COLO668 (cell line): Measurements from ENCODE around the gene GALNT17.

Experiments used
- DNase-seq: peaks from one replicate; lab custom pipeline; 2025; ENCODE audit not compliant: unreplicated experiment; lab: John Stamatoyannopoulos, UW

Gene GALNT17

GRCh38 chr7:71278257-71278656 is 146.3 kb downstream of the GALNT17 start:
- no peak for DNase-seq

DNA sequence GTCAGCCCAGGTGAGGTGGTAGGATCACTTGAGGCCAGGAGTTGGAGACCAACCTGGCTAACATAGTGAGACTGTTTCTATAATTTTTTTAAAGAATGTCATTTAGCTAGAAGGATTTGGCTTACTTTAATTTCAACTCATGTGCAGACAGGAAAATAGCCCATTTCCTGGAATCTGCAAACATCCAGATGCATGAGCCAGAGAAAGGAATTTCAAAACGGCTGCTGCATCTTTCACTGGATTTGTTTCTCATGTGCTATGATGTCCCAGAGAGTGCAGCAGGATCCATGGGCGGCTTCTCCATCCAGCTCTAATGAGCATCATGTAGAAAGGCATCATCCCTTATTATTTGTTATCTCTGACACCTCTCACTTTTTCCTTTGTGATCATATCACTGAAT is 149.3 kb downstream of the GALNT17 start:
- no peak for DNase-seq

GRCh38 chr7:71283802-71284201 is 151.9 kb downstream of the GALNT17 start:
- no peak for DNase-seq

GRCh38 chr7:71285571-71286145 is 153.7 kb downstream of the GALNT17 start:
- no peak for DNase-seq

DNA sequence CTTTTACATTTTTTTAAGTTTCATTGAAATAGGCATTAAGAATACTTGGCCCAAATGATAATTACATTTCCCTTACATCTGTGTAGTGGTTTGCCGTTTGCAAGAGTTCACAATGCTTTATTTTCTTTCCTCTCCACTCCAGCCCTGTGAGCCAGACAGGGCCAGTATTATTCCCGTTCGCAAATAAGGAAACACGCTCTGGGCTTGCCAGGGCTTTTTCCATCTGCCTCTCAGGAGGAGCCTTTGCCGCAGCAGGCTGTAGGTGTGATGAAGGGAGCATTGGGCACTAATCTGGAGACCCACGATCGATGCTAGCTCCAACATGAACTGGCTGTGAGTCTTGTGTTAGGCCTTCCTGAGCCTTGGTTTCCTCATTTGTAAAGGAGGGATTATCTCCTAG is 154.4 kb downstream of the GALNT17 start:
- no peak for DNase-seq

DNA sequence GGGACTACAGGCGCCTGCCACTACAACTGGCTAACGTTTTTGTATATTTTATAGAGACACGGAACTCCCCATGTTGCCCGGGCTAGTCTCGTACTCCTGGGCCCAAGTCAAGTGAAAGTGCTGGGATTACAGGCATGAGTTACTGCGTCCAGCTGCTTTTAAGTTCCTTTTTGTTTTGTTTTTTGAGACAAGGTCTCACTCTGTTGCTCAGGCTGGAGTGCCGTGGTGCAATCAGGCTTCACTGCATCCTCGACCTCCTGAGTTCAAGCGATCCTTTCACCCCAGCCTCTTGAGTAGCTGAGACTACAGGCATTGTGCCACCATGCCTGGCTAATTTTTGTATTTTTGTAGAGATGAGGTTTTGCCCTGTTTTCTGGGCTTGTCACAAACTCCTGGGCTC is 155.0 kb downstream of the GALNT17 start:
- DNase-seq: no peak

- DNase-seq: no peak
These were observed 158.5 kb downstream of the GALNT17 start for GRCh38 chr7:71290452-71290851.

DNA sequence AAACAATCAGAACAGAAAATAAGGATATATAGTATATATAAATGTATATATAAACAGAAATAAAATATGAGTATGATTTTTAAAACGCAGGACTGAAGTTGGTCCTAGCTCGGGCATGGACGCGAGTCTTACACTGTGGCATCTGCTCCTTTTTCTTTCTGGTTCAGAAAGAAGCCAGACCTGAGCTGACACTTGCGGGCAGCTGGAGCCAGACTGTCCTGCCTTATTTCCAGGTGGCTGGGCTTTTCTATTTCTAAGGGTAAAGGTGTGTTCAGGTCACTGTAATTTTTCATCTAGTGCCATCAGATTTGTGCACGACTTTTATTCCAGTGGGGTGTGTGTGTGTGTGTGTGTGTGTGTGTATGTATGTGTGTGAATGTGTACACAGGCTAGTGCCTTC is 166.4 kb downstream of the GALNT17 start:
- no peak for DNase-seq

- DNase-seq: no peak
These were observed 168.1 kb downstream of the GALNT17 start for GRCh38 chr7:71300086-71300485.

DNA sequence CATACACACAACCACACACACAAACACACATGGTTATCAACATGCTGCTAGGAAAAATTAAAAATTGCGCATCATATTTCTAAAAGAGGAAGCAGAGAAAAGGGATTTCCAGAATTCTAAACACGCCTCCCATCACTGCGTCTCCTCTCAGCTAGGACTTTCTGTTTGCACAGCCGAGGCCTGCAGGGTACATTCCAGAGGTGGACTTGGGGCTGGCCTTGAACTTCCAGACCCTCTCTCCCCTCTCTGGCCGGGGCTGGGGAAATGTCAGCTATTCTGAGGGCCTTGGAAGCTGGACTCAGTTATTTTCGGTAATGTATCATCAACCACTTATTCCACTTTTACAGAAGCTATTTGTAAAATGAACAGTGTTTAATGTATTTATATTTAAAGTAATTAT is 168.7 kb downstream of the GALNT17 start:
- no peak for DNase-seq

DNA sequence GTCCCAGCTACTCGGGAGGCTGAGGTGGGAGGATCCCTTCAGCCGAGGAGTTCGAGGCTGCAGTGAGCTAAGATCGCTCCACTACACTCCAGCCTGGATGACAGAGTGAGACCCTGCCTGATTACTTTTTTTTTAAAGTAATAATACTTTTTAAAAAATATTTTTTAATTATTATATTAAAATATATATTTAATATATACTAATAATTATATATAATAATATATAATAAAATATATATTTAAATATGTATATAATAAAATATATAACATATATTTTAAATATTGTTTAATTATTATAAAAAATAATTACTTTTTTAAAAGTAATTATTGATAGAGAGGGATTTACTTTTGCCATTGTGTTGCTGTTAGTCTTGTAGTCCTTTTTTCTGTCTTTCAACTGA is 169.2 kb downstream of the GALNT17 start:
- DNase-seq: no peak

DNA sequence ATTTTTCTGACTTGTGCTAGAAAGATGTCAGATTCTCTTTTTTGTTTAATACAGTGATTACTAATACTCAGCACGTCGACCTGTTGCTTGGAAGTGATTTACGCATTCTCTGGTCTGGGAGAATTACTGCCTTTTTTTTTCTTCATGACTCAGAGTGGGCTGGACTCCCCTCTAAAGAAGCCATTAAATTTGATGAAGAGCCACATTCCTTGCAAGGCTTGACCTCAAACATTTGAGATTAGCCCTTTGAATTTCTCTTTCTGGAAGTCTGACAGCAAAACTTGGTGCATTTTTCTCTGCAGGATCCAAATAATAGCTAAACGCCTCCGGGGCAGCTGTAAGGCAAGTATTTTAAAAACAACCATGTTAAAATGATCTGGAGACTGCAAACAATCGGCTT is 171.6 kb downstream of the GALNT17 start:
- DNase-seq: no peak

DNA sequence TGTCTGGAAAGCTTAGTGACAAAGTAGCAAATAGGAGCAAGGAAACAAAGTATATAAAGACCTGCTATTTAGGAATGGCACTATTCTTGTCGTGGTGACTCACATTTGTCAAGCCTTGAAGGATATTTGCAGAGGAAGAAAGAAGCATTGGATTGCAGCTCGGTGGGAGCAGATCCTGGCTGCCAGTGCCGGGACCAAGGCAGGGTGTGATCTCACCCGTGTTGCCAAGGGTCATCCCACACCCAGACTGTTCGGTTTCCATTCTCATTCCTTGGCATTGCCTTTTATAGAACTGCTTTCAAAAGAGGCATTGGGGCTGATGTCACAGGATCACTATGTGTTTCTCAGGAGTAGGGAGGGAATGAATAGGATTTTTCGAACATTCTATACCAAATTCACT is 176.2 kb downstream of the GALNT17 start:
- DNase-seq: no peak

DNA sequence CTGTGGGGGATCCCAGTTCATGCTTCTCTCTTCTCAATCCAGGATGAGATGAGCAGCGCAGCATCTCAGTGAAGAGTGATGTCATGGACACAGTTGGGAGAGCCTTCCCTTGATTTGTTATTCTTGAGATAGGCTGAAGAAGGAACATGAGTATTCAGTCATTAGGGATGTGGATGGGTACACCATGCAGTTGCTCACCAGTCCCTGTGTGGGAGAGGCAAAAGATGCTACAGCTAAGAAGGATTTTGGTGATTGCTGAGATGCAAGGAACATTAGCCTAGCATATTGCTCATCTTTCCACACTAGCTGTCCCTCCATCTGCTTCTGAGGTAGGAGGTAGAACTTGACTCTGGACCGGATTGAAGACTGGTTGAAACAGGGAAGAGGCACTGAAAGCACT is 179.6 kb downstream of the GALNT17 start:
- no peak for DNase-seq

- DNase-seq: no peak
These were observed 181.0 kb downstream of the GALNT17 start for GRCh38 chr7:71312755-71313490.

GRCh38 chr7:71313553-71313952 is 181.6 kb downstream of the GALNT17 start:
- DNase-seq: no peak

- no peak for DNase-seq
These were observed 189.0 kb downstream of the GALNT17 start for GRCh38 chr7:71320916-71321315.

- DNase-seq: no peak
These were observed 190.3 kb downstream of the GALNT17 start for GRCh38 chr7:71322201-71322600.

DNA sequence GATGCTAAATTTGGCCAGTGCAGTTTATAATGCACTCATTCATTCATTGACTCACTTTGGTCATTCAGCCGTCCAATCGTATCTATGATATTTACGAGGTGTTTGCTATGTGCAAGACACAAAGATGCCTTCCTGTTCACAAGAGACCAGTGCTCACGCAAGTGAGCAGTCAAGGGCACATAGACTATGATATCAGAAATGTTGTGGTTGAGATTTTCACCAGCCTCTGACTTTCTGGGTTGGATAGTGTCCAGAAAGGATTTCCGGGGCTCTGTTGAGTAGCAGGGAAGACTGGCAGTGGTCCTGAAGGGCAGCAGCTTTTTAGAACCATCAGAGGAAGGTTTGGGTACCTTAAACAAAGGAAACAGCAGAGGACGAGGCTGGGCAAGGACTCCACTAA is 191.8 kb downstream of the GALNT17 start:
- DNase-seq: no peak

- no peak for DNase-seq
These were observed 193.2 kb downstream of the GALNT17 start for GRCh38 chr7:71325151-71325550.

DNA sequence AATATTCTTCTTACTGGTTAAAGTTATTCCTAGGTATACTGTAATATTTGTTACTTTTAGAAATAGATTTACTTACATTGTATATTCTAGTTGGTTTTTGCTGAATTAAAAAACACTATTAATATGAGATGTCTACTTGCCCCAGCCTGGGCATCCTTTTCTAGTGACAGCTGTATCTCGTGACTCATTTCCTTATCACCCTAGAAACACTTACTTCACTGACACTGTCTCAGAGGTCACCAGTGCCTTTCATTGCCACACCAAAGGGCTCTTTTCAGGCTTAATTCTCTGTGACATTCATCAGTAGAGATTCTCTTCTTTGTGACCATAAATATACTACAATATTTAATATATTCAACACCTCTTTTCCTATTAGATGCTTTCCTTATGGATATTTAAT is 194.7 kb downstream of the GALNT17 start:
- no peak for DNase-seq

GRCh38 chr7:71327946-71328345 is 196.0 kb downstream of the GALNT17 start:
- DNase-seq: no peak

DNA sequence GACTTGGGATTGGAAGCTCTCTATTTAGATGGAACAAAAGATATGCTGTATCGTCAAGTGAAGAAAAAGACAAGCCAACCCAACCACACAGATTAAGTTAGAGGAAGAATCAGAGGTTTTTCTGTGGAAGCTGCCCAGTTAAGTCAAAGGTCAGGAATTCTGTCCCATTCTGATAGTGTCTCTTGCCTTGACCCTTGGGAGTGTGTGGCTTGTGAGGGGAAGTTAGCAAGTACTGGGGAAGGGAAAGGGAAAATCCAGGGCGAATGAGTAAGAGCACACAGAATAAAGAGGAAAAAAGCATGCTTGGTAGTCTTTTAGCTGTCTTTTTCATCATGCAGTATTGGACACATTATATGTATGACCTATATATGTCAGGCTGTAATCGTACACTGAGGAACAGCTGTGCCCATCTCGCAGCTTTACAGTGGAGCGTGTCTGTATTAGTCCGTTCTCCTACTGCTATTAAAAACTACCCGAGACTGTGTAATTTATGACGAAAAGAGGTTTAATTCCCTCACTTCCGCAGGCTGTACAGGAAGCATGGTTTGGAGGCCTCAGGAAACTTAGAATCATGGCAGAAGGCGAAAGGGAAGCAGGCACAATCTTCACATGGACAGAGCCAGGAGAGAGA is 197.2 kb downstream of the GALNT17 start:
- no peak for DNase-seq
